GM18951 (cell line): Measurements from ENCODE around the gene TMPRSS15.
"Not testable (repeated sequence)": the region's sequence is repeated elsewhere in the genome, so short reads cannot be mapped to it uniquely, and the experiment has no call there.

ENCODE experiments used
- POLR2A ChIP-seq: IDR thresholded peaks from 4 replicates; pipeline ENCODE4 v1.6.1; 2011; ENCODE audit warnings: mild to moderate bottlenecking; ENCODE audit not compliant: insufficient read length, insufficient read depth; ENCODE audit errors: extremely low read depth
- in situ Hi-C: fragments of 300-500 bp; cut with MboI; formaldehyde crosslinking; loops from one replicate; pipeline ENCODE4 v1.12.0; 2022; ENCODE audit warnings: low sequenced_read_pairs, mixed read lengths, inconsistent platforms; ENCODE audit not compliant: unreplicated experiment

TMPRSS15 gene

DNA sequence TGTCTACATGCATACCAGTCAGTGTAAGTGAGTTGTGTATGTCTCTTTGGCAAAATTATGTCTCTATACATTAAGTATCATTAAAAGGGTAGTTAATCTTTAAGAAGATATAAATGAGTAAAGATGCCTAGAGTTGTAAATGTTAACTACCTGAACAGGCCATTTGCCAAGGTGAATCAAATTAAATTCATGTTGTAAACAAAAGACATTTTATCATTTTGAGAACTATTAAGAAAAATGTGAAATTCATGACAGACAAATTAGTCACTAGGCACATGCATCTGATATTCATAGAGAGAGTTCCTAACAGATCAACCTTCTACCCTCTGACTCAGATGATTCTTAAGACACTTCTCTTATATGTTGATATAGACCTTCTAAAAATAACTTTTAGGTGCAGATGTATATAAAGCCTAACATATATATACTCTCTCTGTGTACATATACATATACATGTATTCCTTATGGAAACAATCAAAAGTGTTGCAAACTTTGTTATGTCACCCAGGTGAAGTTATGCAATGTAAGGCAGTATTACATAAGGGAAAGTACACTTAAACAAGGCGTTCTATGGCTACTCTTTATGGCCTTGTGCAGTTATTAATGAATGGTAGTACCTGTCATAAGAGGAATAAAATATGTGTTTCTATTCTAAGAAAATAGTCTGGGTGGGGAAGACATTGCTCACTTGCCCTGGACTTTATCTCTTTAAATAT, at the start of gene TMPRSS15:
TSS of gene TMPRSS15 (minus strand) at position 51 of the 716 bp plus-strand sequence. CDS start 163 bp downstream, outside the sequence.
- TF ChIP-seq POLR2A: no peak
- in situ Hi-C loops: no loop called here

DNA sequence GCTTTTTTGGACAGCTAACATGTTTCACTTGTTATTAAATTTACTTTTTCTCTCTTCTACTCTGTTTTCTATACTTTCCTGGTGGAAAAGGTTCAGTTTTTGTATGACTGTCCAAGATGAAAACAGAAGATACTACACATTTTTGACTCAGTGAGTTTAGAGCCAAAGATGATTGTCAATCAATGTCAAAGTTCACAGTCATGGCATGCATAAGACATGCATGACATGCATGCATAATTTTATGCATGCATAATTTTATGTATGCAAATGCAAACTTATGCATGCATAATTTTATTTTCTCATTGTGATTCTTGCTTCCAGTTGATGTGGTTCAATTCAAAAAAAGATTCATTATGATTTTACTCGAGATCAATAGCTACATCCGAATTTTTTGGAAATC, 48.1 kb upstream of the TMPRSS15 start:
- TF ChIP-seq POLR2A: no peak
- in situ Hi-C loops: no loop called here

DNA sequence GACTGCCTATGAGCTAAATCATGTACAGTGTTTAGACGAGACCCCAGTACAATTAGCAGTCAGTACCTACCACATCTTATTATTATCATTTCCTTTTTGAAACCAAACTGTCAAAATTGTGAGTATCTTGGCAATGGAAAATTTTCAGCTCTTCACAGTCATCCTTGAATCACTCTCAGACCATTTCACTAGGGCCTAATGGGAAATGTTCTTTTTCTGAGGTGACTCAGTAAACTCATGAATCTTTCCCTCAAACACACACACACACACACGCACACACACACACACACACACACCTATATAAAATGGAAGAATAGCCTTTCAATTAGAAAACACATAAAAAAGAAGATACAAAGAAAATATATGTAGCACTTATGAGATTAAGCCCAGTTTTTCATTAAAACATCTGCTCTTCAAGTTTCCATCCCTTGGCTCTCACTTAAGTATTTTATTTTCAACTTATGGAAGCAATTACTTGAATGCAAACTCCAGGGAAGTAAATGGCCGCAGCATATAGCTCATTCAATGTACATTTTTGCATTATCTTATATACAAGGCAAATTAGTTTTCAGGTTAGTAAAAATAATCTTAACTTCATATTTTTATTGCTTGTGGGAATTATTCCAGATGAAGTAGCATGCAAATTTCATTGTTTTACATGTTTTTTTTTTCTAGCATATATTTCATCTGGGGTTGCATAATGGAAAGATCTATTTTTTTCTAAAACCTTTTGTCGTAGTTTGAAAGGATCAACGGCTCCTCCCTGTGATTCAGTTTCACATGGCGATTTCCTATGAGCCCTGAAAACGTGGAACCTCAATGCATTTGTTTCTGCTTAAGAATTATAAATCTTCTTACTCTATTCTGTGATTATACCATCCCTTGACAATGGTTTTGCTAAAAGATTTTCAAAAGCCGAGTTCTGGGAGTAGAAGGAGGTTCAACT, 46.3 kb upstream of the TMPRSS15 start:
- no peak for TF ChIP-seq POLR2A
- in situ Hi-C loops: no loop called here

DNA sequence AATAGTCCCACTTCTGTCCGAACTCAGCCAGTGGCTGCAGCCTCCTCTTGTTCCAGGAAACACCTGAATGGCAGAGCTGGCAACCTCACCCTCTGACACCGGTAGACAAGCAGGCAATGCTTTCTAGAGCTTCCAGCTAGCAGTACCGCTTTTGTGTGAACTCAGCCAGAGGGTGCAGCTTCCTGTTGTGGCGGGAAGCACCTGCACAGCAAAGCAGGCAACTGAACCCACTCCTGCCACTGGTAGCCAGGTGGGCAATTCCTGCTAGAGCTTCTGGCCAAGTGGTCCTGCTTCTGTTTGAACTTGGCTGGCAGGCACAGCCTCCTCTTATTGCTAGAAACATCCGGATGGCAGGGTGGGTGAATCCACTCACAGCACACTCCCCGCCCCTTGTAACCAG, 40.1 kb upstream of the TMPRSS15 start:
- TF ChIP-seq POLR2A: no peak
- in situ Hi-C loops: no loop called here

DNA sequence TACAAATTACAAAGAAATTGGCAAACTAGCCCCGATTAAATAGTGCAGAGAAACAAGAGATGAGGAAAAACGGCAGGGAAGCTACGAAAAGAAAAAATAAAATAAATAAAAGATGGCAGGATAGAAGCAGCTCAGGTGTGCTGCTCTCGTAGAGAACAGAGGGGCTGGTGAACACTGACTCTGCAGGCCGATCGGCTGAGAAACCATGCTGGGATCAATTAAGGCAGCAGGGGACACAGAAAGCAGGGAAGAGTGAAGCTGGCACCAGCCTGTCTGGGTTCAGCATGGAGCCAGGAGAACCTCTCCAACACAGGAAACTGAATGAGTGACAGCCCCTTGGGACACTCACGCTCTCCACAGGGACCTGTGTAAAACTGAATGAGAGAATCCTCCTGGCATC, 39.5 kb upstream of the TMPRSS15 start:
- TF ChIP-seq POLR2A: no peak

DNA sequence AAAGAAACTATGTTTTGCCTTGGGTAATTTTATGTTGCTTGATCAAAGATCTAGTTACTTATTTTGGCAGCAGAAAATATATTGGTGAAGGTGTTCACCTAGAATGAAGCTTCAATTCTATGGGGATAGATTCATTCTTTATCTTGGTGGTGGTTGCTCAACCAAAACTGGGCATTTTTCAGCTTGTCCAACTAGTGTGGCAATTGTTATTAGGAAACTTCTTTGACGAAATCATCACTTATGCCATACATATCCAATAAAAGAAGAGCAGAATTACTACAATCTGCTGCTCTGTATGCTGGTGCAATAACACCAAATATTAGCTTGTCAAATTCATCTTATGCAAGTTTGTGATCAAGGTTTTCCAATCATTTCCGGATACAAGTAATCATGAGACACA, 26.8 kb upstream of the TMPRSS15 start:
- in situ Hi-C loops: no loop called here
- no peak for TF ChIP-seq POLR2A

More for the DNA sequence above, 39.5 kb upstream of the TMPRSS15 start:
- in situ Hi-C loops: no loop called here

DNA sequence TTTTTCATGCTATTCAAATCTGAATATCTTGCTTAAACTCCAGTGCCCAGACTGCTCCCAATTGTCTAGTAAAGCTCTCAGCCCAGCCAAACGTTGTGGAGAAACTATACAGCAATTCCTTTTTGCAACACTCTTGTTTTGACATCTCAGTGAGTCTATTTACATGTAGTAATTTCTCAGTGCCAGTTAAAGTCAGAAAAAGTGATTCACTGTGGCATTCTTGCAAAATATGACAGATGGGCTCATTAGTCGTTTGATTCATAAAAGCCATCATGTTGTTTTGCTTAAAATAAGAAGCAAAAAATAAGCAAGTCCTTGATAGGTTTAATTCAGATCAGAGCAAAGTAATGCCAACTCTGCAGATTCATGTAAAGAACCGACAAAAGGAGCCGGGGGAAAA, 20.7 kb upstream of the TMPRSS15 start:
- in situ Hi-C loops: no loop called here
- TF ChIP-seq POLR2A: no peak

DNA sequence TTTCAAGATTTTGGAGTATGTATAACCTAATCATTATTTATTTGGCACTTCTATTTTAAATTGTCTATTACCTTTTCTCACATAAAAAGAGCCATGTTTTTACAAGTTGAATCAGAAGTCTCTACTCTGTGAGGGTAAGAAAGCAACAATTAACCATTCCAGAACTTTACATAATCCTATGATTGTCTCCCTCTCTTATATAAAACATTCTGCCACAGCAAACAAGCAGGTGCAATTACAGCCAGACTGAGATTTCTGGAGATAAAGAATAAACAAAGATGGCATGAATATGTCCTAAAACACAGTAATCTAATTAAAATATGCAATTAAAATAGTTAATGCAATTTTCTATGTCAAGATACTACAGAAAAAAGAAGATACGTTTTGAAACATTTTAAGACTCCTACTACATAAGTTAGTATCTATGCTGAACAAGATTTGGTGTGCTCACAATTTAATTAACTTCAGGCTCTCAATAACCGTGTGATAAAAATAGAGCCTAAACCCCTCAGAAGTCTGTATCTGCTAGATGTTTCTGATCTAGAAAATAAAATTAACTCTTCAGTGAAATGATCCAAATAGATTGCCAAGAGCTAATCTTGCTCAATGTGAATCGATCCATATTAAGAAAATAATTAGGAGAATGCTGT, 13.7 kb upstream of the TMPRSS15 start:
- in situ Hi-C loops: no loop called here

DNA sequence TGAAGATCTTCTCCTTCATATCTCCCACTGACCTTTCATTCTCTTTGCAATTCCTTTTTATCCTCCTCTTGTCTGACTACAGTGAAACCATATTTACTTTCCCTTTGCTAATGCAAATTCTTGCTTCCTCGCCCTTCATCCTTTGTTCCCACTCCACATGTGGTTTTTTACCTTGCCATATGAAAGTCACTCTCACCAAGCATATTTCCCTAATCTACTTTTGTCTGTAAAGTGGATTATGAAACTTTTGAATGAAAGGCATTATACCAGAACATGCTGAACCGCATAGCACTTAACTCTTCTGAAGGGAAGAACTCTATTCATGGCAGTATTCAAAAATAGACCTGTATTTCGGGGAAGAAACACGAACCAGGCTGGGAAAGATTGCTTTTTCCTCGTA, 8.0 kb upstream of the TMPRSS15 start:
- in situ Hi-C loops: no loop called here
- no peak for TF ChIP-seq POLR2A

More for the DNA sequence above, 13.7 kb upstream of the TMPRSS15 start:
- no peak for TF ChIP-seq POLR2A

DNA sequence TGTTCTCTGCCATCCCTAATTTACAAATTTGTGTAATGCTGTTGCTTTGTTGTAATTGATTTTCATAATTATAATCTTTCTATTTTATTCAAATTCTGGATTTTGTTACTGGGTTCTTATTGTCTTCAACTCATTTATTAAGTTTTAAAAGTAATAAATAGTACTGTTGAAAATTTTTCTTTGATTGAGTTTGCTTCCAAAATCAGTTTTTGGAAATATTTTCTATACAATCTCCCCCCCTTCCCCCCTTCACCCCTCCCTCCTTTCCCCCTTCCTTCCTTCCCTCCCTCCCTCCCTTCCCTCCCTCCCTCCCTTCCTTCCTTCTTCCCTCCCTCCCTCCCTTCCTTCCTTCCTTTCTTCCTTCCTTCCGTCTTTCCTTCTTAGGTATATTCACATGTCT, 6.0 kb upstream of the TMPRSS15 start:
- in situ Hi-C loops: no loop called here

DNA sequence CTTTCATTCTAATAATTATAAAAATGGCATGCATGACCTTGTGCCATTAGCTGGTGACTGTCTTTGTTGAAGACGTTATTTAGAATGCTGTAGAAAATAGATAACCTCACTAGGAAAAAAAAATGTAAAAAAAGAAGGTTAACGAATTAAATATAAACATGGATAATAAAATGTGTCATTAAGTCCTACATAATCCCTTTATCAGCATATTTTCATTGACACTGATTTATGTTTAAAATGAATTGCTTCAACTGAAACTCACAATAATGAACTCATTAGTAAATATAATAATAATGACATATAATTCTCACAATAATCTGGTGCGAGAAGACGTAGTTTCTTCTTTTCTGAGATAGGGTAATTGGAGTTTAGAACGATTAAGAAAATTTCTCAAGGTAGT, 4.7 kb downstream of the TMPRSS15 start:
- no peak for TF ChIP-seq POLR2A
- in situ Hi-C loops: no loop called here

More for the DNA sequence above, 6.0 kb upstream of the TMPRSS15 start:
- TF ChIP-seq POLR2A: no peak

DNA sequence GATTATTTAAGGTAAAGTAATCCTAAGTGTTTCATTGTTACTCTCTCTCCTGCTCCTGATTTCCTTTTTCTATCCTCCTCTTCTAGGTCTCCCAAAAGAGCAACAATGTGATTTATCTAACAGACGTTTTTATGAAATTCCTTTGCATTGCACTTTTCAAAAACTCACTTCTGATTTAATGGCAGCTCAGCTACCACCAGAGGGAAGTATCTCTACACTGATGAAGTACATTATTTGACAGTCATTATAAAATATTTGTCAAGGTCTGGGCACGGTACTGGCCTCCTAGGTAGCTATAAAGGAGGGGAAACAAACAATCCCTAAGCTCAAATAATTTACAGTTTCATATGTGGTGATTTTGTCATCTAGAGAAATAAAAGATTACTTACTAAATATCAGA, 15.6 kb downstream of the TMPRSS15 start:
- in situ Hi-C loops: no loop called here
- TF ChIP-seq POLR2A: no peak

DNA sequence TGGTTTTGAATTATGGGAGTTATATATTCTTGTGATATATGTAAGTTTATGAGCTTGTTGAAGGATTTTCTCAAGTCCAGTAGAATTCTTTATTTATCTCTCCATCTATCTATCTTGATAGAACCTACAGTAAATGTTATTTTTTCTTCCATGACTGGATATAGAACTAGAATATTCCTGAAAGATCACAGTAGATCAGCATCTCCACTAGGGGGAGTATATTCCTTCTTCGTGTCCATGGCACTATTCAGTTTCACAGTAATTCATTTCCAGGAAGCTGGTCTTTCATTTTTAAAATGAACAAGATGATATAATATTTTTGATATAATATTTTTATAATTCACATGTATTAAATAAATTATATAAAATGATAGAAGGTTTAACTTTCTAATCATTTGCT, 18.8 kb downstream of the TMPRSS15 start:
- in situ Hi-C loops: no loop called here
- TF ChIP-seq POLR2A: no peak

DNA sequence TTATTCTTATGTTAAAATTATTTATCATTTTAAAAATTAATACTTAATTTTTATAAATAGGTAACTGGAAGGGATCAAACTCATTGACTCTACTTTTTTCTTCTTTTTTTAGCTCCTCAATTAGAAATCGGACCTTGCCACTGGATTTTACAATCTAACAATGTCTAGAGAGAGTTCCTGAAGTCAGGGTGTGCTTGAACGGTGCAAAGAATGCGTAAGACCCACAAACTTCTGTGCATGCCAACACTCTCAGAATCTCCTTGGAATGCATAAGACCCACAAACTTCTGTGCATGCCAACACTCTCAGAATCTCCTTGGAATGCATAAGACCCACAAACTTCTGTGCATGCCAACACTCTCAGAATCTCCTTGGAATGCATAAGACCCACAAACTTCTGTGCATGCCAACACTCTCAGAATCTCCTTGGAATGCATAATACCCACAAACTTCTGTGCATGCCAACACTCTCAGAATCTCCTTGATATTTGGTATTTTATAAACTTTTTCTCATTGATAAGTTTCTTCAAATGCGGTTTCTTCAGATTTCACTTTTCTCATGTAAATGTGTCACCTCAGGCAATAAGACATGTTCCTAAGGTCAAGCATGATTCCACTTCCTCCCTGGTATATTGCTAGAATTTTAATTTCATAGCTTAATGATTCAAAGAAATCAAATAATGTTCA, 20.5 kb downstream of the TMPRSS15 start:
- in situ Hi-C loops: not testable (repeated sequence)
